ENCODE measurements around the gene UXT.

DNA sequence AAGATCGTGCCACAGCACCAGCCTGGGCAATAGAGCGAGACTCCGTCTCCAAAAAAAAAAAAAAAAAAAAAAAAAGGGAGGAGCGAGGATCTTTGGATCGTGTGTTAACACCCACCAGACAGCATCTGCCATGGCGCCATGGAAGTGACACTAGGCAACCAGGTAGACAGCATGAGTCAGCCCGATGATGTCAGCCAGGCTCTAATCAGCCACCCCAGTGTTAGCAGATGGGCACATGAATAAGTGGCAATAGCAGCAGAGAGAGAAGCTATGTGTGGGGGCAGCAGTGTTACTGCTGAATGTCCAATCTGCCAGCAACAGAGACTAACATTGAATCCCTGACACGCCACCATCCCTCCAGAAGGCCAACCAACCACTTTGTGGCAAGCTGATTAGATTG is 45.9 kb downstream of the UXT start:
- TF ChIP-seq, protein P1, sequence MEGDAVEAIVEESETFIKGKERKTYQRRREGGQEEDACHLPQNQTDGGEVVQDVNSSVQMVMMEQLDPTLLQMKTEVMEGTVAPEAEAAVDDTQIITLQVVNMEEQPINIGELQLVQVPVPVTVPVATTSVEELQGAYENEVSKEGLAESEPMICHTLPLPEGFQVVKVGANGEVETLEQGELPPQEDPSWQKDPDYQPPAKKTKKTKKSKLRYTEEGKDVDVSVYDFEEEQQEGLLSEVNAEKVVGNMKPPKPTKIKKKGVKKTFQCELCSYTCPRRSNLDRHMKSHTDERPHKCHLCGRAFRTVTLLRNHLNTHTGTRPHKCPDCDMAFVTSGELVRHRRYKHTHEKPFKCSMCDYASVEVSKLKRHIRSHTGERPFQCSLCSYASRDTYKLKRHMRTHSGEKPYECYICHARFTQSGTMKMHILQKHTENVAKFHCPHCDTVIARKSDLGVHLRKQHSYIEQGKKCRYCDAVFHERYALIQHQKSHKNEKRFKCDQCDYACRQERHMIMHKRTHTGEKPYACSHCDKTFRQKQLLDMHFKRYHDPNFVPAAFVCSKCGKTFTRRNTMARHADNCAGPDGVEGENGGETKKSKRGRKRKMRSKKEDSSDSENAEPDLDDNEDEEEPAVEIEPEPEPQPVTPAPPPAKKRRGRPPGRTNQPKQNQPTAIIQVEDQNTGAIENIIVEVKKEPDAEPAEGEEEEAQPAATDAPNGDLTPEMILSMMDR (IDR thresholded peaks at IDR 0.05; ENCODE audit: insufficient read depth, low read depth, low read length) = no peak
- no peak for TF ChIP-seq EZH2 (IDR thresholded peaks at IDR 0.05; ENCODE audit: insufficient read depth, low read length)
